ENCODE results near the gene CMIP.

CMIP gene

DNA sequence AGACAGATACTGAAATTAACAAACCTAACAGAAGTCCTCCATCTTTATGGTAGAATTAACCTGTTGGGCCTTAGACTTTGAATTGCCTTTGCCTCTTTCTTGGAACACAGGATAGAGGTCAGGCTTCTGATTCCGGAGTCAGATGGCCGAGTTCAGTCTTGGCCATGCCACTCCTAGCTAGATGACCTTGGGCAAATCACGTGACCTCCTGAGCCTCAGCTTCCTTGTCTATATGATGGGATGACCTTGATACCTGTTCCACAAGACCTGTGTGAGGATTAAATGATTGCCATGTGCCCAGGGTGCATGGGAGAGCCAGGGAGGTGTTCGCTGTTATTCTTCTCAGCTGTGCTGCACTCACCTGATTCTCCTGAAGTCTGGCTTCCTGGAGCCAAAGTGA lies 161.4 kb downstream of the CMIP start:
- Mint-ChIP-seq H3K4me1 (peaks cover 50% of the 10 kb centered on the region), H3K27me3 (no peaks in the 10 kb centered on the region), H3K4me3 (no peak overlapping the region), H3K27ac (no peak overlapping the region), H3K36me3 (peaks cover 26% of the 10 kb centered on the region), H3K9me3 (no peaks in the 10 kb centered on the region)
- ATAC-seq, result no peak

DNA sequence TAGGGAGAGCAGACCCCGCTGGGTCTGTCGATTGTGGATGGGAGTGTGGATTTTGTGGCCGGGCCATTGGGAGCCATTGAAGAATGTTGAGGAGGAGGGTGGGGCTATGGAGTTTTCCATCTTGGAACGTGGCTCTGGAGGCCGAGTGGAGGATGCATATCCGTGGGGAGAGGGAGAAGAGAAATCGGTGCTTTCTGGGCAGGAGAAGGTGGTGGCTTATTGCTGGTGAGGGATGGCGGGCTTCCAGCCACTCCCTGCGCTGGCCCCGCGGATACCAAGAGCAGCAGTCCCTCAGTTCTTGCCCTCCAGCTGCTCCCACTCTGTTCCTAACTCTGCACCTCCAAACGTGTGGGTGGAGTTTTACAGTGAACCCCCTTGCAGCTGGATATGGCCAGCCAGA lies 162.4 kb downstream of the CMIP start:
- H3K27me3 Mint-ChIP-seq, result no peaks in the 10 kb centered on the region
- no peak overlapping the region for H3K4me3 Mint-ChIP-seq
- H3K4me1 Mint-ChIP-seq, result peaks cover 44% of the 10 kb centered on the region
- no peaks in the 10 kb centered on the region for H3K9me3 Mint-ChIP-seq
- H3K27ac Mint-ChIP-seq, result no peak overlapping the region
- H3K36me3 Mint-ChIP-seq, result peaks cover 32% of the 10 kb centered on the region
- no peak for ATAC-seq

DNA sequence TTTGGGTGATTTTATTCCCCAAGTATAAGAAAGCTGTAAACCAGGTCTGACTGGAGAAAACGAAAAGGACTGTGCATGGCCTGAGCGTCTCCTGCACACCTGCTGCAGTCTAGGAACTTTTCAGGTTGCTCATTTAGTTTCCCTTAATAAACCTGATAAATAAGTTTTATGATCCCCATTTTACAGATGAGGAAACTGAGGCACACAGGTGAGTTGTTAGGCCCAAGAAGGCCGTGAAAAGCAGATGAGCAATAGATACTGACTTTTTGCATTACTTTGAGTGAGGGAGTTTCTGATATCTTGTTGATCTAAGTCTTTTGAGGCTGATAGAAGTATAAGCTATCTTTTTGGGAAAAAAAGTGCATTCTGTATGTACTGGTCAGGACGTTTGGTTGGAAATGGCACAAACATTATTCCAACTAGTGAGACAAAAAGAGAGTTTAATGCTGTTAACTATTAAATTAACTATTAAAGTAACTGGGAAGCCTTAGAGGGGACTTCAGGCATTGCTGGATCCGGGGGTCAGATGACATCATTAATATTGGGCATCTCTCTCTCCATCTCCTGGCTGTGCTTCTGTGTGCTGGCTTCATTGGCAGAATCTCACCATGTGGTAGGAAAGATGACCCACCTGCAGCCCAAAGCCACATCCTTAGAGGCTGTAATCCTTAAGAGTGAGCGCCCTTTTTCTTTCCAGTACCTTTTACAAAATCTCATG lies 163.4 kb downstream of the CMIP start:
- H3K9me3 Mint-ChIP-seq, result no peaks in the 10 kb centered on the region
- peaks cover 38% of the 10 kb centered on the region for H3K4me1 Mint-ChIP-seq
- peaks cover 32% of the 10 kb centered on the region for H3K36me3 Mint-ChIP-seq
- no peak for ATAC-seq
- no peak overlapping the region for H3K4me3 Mint-ChIP-seq
- H3K27me3 Mint-ChIP-seq, result no peaks in the 10 kb centered on the region
- peak overlapping the region; percentile 38 for H3K27ac Mint-ChIP-seq

DNA sequence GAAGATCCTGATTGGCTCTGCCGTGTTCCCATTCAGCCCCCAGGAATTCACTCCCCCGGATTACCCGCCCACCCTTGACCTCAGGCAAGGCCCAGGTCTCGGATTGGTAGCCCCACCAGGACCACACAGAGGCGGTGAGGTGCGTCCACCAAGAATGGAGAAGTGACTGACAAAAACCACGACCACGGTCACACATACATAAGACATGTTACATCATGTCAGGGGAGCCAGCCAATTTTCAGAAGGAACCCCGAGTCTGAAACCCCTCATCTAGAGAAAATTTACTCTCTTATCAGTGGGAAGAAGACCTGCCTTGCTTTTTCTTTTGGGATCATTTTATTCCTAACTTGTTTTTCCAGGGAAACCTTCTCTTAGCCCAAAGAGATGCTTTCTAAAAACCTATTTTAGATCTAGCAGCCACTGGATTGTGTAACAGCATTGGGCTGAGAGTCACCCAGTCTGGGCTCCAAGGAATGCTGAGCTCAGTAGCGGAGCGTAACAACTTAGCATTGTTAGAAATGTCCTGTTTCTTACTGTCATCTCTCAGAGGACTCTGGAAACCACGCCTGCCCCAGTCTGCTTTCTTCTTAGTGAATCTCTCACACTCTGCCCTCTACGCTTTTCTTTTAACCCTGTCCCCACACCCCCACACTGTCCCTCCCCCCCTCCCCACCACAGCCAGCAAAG lies 164.1 kb downstream of the CMIP start:
- Mint-ChIP-seq H3K9me3 (no peaks in the 10 kb centered on the region), H3K27ac (peak overlapping the region; percentile 38), H3K4me3 (no peak overlapping the region), H3K4me1 (peaks cover 38% of the 10 kb centered on the region), H3K27me3 (no peaks in the 10 kb centered on the region), H3K36me3 (peaks cover 32% of the 10 kb centered on the region)
- peak; percentile 66 for ATAC-seq

DNA sequence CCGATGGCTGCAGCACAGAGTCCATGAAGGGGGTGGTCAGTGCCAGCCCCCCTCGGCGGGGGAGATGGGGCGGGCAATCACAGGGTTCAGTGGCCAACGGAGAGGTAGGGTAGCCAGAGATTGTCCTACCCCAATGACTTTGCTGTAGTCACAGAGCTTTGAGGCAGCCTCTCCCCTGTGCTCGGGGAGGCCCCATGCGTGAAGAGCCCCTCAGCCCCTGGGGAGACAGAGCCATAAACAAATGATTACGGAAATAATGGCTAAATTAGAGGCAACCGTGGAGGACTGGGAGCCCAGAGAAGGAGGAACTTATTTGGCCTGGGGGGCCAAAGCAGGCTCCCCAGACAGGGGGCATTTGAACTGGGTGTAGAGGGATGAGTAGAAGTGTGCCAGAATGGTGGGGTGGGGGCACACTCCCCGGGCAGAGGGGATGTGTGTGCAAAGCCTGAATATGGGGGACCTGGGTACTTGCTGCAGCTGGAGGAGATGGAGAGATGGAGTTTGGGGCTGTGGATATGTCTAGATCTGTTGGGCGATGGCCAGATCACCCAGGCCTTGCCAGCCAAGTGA lies 164.8 kb downstream of the CMIP start:
- H3K4me1 Mint-ChIP-seq, result peaks cover 38% of the 10 kb centered on the region
- H3K27ac Mint-ChIP-seq, result peak overlapping the region; percentile 38
- H3K9me3 Mint-ChIP-seq, result no peaks in the 10 kb centered on the region
- H3K4me3 Mint-ChIP-seq, result no peak overlapping the region
- peaks cover 32% of the 10 kb centered on the region for H3K36me3 Mint-ChIP-seq
- no peak for ATAC-seq
- H3K27me3 Mint-ChIP-seq, result no peaks in the 10 kb centered on the region

DNA sequence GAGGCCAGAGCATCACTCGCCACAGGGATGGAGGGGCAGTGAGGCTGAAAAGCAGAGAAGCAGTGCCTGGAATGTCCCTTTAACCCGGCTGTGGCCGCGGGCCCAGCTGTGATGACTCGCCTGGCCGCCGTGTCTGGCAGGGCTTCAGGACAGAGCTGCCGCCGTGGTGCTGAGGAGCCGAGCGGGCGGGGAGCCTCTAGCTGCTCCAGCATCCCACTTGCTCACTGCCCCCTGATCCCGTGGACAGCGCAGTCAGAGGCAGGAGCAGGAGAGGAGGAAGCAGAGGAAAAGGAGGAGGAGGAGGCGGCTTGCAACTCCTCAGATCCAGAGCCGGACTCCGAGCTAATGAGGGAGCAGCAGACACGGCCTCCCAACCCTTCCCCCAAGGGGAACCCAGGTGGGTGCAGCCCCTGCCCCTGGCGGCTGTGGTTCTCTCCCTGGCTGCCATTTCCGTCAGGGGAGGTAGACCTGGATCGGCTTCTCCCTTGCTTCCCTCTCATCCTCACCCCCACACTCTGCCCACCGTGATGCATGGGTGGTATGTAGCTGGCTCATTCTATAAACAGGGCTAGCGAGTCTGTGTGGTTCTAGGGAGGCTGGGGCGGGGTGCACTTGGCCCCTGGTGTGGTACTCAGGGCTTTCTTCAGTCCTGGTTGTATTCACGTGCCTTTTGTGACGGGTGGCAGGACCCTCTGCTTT lies 165.7 kb downstream of the CMIP start:
- peaks cover 32% of the 10 kb centered on the region for H3K36me3 Mint-ChIP-seq
- H3K27me3 Mint-ChIP-seq, result no peaks in the 10 kb centered on the region
- no peaks in the 10 kb centered on the region for H3K9me3 Mint-ChIP-seq
- ATAC-seq, result no peak
- H3K4me1 Mint-ChIP-seq, result peaks cover 34% of the 10 kb centered on the region
- no peak overlapping the region for H3K4me3 Mint-ChIP-seq
- no peak overlapping the region for H3K27ac Mint-ChIP-seq

DNA sequence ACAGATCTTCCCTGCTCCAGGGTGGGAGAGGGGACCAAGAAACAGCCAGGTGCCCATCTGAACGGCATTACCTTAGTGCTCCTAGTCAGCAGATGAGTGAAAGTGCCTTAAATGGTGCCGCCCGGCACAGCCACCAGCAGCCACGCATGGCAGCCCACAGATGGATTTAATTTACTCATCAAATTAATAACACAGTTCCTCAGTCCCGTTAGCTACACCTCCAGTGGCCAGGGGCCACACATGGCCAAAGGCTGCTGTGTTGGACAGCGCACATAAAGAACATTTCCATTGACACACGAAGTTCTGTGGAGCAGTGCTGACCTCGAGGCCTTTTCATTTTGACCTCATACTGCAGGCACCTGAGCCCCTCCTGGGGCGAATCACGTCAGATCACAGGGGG lies 166.3 kb downstream of the CMIP start:
- H3K27me3 Mint-ChIP-seq, result no peaks in the 10 kb centered on the region
- no peak for ATAC-seq
- no peak overlapping the region for H3K4me3 Mint-ChIP-seq
- H3K36me3 Mint-ChIP-seq, result peaks cover 32% of the 10 kb centered on the region
- H3K27ac Mint-ChIP-seq, result peak overlapping the region; percentile 22
- H3K4me1 Mint-ChIP-seq, result peaks cover 29% of the 10 kb centered on the region
- no peaks in the 10 kb centered on the region for H3K9me3 Mint-ChIP-seq

DNA sequence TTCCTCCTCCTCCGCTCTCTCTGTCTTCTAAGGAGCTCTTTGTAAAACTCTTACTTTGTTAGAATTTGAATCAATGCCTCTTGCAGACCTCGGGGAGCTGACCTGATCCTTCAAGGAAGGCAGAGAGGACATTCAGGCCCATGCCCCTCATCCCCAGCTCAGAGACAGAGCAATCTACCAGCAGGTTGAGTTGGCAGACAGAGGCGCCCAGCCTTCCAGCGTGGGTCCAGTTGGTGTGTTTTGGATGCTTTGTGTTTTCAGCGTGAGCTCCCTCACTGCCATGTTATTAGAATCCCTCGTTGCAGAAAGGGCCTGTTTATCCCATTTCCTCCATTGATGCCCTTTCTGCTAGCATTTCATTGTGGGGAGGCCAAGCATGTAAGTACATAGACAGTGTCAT lies 167.1 kb downstream of the CMIP start:
- ATAC-seq, result no peak
- Mint-ChIP-seq H3K9me3 (no peaks in the 10 kb centered on the region), H3K36me3 (peaks cover 30% of the 10 kb centered on the region), H3K4me3 (no peak overlapping the region), H3K27me3 (no peaks in the 10 kb centered on the region), H3K27ac (peak overlapping the region; percentile 22), H3K4me1 (peaks cover 27% of the 10 kb centered on the region)

DNA sequence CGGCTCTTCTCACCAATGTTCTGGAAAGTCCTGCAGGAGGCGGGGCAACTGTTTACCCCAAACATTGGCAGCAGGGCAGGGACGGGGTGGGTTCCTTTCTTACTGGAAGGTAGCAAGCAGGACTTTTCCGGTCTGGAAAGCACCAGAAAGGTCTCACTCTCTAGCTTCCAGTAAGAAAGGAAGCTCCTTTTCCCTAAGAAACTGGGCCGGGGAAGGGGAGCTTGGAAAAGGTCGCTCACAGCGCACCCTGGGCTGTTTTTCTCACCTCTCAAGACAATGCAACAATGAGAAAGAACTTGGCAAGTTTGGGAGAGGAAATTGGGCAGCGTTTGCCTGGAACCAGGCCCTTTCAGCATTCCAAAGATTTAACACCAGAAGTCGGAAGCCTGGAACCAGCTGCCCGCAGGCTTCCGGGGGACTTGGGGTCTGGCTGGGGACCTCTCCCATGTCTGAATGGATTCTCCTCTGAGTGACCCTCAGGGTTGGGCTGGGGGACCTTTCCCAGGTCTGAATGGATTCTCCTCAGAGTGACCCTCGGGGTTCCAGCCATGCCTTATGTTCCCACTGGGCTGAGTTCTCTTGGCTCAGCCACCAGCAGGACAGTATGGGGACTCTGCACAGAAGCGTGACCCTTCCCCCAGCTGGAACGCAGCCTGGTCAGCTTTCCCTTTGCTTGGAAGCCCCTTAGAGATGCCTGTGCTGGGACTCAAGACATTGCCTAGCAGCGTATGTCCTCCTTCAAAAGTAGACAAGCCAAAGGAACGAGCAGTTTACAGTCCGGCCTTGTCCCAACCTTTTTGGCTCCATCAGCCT lies 167.9 kb downstream of the CMIP start:
- Mint-ChIP-seq H3K4me1 (peaks cover 24% of the 10 kb centered on the region), H3K4me3 (no peak overlapping the region), H3K27ac (no peak overlapping the region), H3K27me3 (no peaks in the 10 kb centered on the region), H3K36me3 (peaks cover 26% of the 10 kb centered on the region), H3K9me3 (no peaks in the 10 kb centered on the region)
- no peak for ATAC-seq

DNA sequence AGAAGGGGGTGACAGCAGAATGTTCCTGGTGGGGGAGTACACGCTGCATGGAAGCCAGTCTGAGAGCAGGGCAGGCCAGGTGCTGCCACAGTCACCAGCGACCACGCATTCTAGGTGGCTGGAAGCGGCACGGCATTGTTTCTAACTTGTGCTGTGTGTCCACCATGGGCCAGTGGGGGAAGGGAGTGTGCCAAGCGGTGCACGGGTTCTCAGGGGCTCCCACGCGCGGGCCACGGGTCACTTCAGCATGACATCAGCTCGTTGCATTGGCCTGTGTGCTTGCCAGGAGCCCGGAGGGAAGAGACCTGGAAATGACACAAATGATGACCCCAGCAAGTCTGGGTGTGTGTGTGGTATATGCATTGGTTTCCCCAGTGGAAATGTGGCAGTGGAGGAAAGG lies 169.6 kb downstream of the CMIP start:
- H3K27me3 Mint-ChIP-seq, result no peaks in the 10 kb centered on the region
- no peak overlapping the region for H3K27ac Mint-ChIP-seq
- peaks cover 14% of the 10 kb centered on the region for H3K4me1 Mint-ChIP-seq
- H3K9me3 Mint-ChIP-seq, result no peaks in the 10 kb centered on the region
- peaks cover 27% of the 10 kb centered on the region for H3K36me3 Mint-ChIP-seq
- H3K4me3 Mint-ChIP-seq, result no peak overlapping the region
- ATAC-seq, result no peak

DNA sequence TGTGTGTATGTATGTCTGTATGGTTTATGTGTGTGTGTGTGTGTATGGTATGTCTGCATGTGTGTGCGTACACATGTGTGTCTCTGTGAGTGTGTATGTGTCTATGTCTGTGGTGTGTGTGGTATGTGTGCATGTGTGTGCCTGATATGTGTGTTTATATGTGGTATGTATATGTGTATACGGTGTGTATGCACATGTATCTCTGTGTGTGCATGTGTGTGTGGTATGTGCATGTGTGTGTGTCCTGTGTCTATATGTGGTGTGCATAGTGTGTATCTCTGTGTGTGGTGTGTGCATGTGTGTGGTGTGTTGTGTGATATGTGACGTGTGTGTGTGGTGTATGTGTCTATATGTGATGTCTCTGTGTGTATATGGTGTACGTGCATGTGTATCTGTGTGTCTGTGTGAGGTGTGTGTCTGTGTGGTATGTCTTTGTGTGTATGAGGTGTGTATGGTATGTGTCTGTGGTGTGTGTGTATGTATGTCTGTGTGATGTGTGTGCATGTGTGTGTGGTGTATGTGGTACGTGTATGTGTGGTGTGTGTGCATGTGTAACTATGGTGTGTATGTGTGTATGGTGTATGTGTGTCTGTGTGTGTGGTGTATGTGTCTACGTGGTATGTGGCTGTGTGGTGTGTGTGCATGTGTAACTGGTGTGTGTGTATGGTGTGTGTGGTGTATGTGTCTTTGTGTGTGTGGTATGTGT lies 170.2 kb downstream of the CMIP start:
- Mint-ChIP-seq H3K9me3 (no peaks in the 10 kb centered on the region), H3K4me1 (peaks cover 7% of the 10 kb centered on the region), H3K27me3 (no peaks in the 10 kb centered on the region), H3K27ac (no peak overlapping the region), H3K36me3 (peaks cover 21% of the 10 kb centered on the region), H3K4me3 (no peak overlapping the region)
- ATAC-seq, result no peak

DNA sequence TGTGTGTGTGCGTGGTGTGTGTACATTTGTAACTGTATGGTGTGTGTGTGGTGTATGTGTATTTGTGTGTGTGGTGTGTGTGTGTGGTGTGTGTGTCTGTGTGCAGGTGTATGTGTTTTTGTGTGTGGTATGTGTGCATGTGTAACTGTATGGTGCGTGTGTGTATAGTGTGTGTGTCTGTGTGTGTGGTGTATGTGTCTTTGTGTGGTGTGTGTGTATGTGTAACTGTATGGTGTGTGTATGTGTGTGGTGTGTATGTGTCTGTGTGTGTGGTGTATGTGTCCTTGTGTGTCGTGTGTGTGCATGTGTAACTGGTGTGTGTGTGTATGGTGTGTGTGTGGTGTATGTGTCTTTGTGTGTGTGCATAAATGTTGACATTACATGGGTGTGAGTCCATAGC lies 170.8 kb downstream of the CMIP start:
- Mint-ChIP-seq H3K27me3 (no peaks in the 10 kb centered on the region), H3K27ac (no peak overlapping the region), H3K36me3 (peaks cover 21% of the 10 kb centered on the region), H3K4me3 (no peak overlapping the region), H3K9me3 (no peaks in the 10 kb centered on the region), H3K4me1 (peaks cover 7% of the 10 kb centered on the region)
- no peak for ATAC-seq

DNA sequence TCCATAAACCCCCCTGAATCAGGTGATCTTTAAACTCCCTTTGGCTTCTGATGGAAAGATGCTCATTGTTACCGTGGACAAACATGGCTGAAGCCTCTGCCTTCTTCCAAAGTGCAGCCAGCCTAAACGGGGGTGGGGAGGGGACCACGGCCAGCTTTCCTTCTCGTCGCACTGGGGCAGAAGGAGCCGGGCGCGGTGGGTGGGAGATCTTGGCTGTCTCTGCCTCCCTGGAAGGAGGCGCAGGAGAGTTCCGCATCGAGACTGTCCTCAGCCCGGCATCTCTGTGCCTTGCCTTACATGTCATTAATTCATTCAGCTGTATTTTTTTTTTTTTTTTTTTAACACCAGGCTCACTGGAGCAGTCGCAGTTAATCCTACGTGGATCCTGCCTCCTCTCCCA lies 171.2 kb downstream of the CMIP start:
- Mint-ChIP-seq H3K9me3 (no peaks in the 10 kb centered on the region), H3K4me1 (peaks cover 7% of the 10 kb centered on the region), H3K36me3 (peaks cover 21% of the 10 kb centered on the region), H3K4me3 (no peak overlapping the region), H3K27ac (no peak overlapping the region), H3K27me3 (no peaks in the 10 kb centered on the region)
- no peak for ATAC-seq

DNA sequence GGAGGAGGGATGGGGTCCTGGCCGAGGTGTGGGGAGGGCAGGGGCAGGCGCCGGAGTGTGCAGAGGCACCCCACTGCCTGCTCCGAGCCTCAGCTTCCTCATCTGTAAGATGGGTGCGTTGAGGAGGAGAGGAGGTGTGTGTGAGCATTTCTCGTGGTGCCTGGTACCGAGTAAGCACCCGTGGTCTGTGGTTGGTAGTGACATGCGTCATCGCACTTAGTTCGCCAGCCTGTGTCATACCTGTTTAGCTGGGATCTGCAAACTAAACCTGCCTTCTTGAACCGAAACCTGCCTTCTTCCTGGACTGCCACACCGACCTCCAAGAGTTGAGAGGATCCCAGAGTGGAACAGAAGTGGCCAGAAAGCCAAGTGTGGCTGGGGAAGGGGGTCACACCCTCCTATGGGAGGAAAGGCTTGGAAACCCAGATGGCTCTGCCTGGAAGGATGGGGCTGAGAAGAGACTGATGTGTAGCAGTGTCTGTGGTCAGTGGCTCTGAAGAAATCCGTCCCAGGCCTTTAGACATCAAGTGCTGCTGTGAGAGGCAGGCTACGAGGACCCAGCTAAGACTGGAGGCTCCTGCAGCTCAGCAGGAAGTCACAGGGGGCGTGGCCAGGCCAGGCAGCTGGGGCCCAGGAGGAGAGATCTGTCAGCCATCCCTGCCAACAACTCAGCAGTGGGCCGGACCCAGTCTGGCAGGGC lies 171.9 kb downstream of the CMIP start:
- Mint-ChIP-seq H3K27ac (peak overlapping the region; percentile 71), H3K4me1 (peaks cover 7% of the 10 kb centered on the region), H3K27me3 (no peaks in the 10 kb centered on the region), H3K36me3 (peaks cover 23% of the 10 kb centered on the region), H3K4me3 (peak overlapping the region; percentile 6), H3K9me3 (no peaks in the 10 kb centered on the region)
- ATAC-seq, result peak; percentile 95
